Mesendoderm (in vitro differentiated cells): ENCODE data around the gene RPUSD4.
A peak's percentile ranks its signal among the peaks of the same experiment; 100 is the strongest.

Experiments
- DNase-seq: peaks from one replicate; pipeline ENCODE4 v3.0.0; 2013
- H2AK5ac ChIP-seq: 2 replicates; pipeline ENCODE4 v1.6.1; 2013; ENCODE audit warnings: low read length, inconsistent platforms
- H2BK120ac ChIP-seq: 2 replicates; pipeline ENCODE4 v1.6.1; 2013; ENCODE audit warnings: low read depth, mild to moderate bottlenecking, low read length, moderate library complexity, mixed read lengths
- H2BK15ac ChIP-seq: replicated peaks from 2 replicates; pipeline ENCODE4 v1.6.1; 2013; ENCODE audit warnings: low read depth, mild to moderate bottlenecking, moderate library complexity
- H2BK5ac ChIP-seq: 2 replicates; pipeline ENCODE4 v1.6.1; 2013; ENCODE audit warnings: low read length, inconsistent platforms
- H3K18ac ChIP-seq: 2 replicates; pipeline ENCODE4 v1.6.1; 2013; ENCODE audit warnings: mild to moderate bottlenecking, low read length, mixed read lengths
- H3K23ac ChIP-seq: one replicate; pipeline ENCODE4 v1.6.1; 2013; ENCODE audit warnings: low read length
- H3K27ac ChIP-seq: 2 replicates; pipeline ENCODE4 v1.5.1; 2013; ENCODE audit warnings: low read depth, mild to moderate bottlenecking, inconsistent platforms, low read length, moderate library complexity
- H3K27me3 ChIP-seq: 2 replicates; pipeline ENCODE4 v1.6.1; 2013; ENCODE audit warnings: low read length, control low read depth, mild to moderate bottlenecking, inconsistent platforms; ENCODE audit not compliant: insufficient read depth, poor library complexity
- H3K36me3 ChIP-seq: 2 replicates; pipeline ENCODE4 v1.6.1; 2013; ENCODE audit warnings: low read length, inconsistent platforms; ENCODE audit not compliant: control insufficient read depth, insufficient read depth
- H3K4ac ChIP-seq: one replicate; pipeline ENCODE4 v1.6.1; 2013; ENCODE audit warnings: low read depth, mild to moderate bottlenecking, low read length, moderate library complexity
- H3K4me1 ChIP-seq: 2 replicates; pipeline ENCODE4 v1.6.1; 2013; ENCODE audit warnings: low read depth, low read length, inconsistent platforms; ENCODE audit not compliant: control insufficient read depth
- H3K4me2 ChIP-seq: 2 replicates; pipeline ENCODE4 v1.6.1; 2013; ENCODE audit warnings: low read length
- H3K4me3 ChIP-seq: 2 replicates; pipeline ENCODE4 v1.5.1; 2013; ENCODE audit warnings: mild to moderate bottlenecking, low read length
- H3K56ac ChIP-seq: one replicate; pipeline ENCODE4 v1.6.1; 2013; ENCODE audit warnings: low read length
- H3K79me1 ChIP-seq: 2 replicates; pipeline ENCODE4 v1.6.1; 2013; ENCODE audit warnings: low read length, inconsistent platforms
- H3K79me2 ChIP-seq: 2 replicates; pipeline ENCODE4 v1.6.1; 2013; ENCODE audit warnings: mild to moderate bottlenecking, low read length; ENCODE audit not compliant: control insufficient read depth, insufficient read depth
- H3K9ac ChIP-seq: 2 replicates; pipeline ENCODE4 v1.6.1; 2013; ENCODE audit warnings: low read length, inconsistent platforms
- H4K5ac ChIP-seq: one replicate; pipeline ENCODE4 v1.6.1; 2013; ENCODE audit warnings: low read length
- H4K8ac ChIP-seq: one replicate; pipeline ENCODE4 v1.6.1; 2013; ENCODE audit warnings: low read depth, mild to moderate bottlenecking, control low read depth, low read length, moderate library complexity
- WGBS: extraction: QIAGEN DNeasy Blood & Tissue Kit; methylation state at CpG from one replicate; pipeline ENCODE4 v1.1.7; 2013; ENCODE audit warnings: low lambda C conversion rate, missing lambda C conversion rate; ENCODE audit not compliant: insufficient coverage; ENCODE audit errors: extremely low coverage; 5-methylcytosine and 5-hydroxymethylcytosine counted together

Gene RPUSD4

GRCh38 chr11:126197277-126197939, 14.0 kb downstream of the RPUSD4 start:
- Histone ChIP-seq H3K36me3 (peaks cover 13% of the 10 kb centered on the region), H2BK5ac (no peak overlapping the region), H3K4me2 (no peak overlapping the region), H3K27ac (no peak overlapping the region), H3K4me1 (no peaks in the 10 kb centered on the region), H2BK15ac (no peak overlapping the region), H2AK5ac (no peak overlapping the region), H3K4ac (no peak overlapping the region), H3K18ac (no peak overlapping the region), H3K27me3 (no peaks in the 10 kb centered on the region), H4K8ac (no peak overlapping the region), H3K9ac (no peak overlapping the region), H3K23ac (no peak overlapping the region), H3K56ac (no peak overlapping the region), H3K79me2 (no peaks in the 10 kb centered on the region), H2BK120ac (no peak overlapping the region), H3K79me1 (peaks cover 6% of the 10 kb centered on the region), H4K5ac (no peak overlapping the region), H3K4me3 (peak overlapping the region; percentile 24)
- peak; percentile 21 for DNase-seq
- no CpG with 5 or more reads among the region's 7 CpGs for WGBS

- Histone ChIP-seq H3K4me3 (no peak overlapping the region), H3K79me2 (no peaks in the 10 kb centered on the region), H3K9ac (no peak overlapping the region), H4K5ac (no peak overlapping the region), H3K27ac (no peak overlapping the region), H3K36me3 (peaks cover 15% of the 10 kb centered on the region), H3K27me3 (no peaks in the 10 kb centered on the region), H3K4me2 (no peak overlapping the region), H2AK5ac (no peak overlapping the region), H3K56ac (no peak overlapping the region), H3K18ac (no peak overlapping the region), H3K23ac (no peak overlapping the region), H3K79me1 (peaks cover 6% of the 10 kb centered on the region), H2BK120ac (no peak overlapping the region), H2BK5ac (no peak overlapping the region), H4K8ac (no peak overlapping the region), H3K4me1 (no peaks in the 10 kb centered on the region), H3K4ac (no peak overlapping the region), H2BK15ac (no peak overlapping the region)
- no CpG with 5 or more reads among the region's 3 CpGs for WGBS
- no peak for DNase-seq
Observed at GRCh38 chr11:126195119-126195518, 16.3 kb downstream of the RPUSD4 start.

GRCh38 chr11:126194121-126194543, 17.3 kb downstream of the RPUSD4 start:
- Histone ChIP-seq H2BK15ac (no peak overlapping the region), H3K27me3 (no peaks in the 10 kb centered on the region), H4K5ac (no peak overlapping the region), H3K27ac (no peak overlapping the region), H3K23ac (no peak overlapping the region), H3K56ac (no peak overlapping the region), H3K9ac (no peak overlapping the region), H2BK120ac (no peak overlapping the region), H2BK5ac (no peak overlapping the region), H4K8ac (no peak overlapping the region), H3K4ac (no peak overlapping the region), H3K79me1 (peaks cover 6% of the 10 kb centered on the region), H3K79me2 (no peaks in the 10 kb centered on the region), H3K36me3 (peaks cover 15% of the 10 kb centered on the region), H3K4me2 (no peak overlapping the region), H3K18ac (no peak overlapping the region), H2AK5ac (no peak overlapping the region), H3K4me1 (no peaks in the 10 kb centered on the region), H3K4me3 (no peak overlapping the region)
- DNase-seq, result peak; percentile 21
- no CpG with 5 or more reads among the region's 9 CpGs for WGBS

DNA sequence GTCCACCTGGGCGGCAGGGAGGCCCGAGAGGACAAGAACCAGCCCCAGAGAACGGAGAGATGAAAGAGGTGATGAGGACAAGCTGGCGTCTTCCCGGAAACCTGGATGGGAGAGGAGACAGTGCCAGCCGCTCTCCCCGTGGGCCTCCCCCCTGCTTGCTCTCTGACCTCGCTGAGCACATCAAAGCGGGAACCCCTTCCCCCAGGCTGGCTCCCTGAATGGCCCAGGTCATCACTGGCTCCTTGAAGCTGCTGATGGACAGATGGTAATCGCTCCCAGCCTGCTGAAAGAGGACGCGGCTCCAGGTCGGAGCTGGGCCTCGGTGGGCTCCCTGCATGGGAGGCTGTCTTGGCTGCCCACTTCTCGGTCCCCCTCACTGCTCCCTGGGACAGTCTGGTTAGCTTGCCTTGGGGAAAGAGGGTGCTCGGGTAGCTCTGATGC, 18.4 kb downstream of the RPUSD4 start:
- Histone ChIP-seq H2BK5ac (no peak overlapping the region), H2BK15ac (no peak overlapping the region), H3K23ac (no peak overlapping the region), H4K5ac (no peak overlapping the region), H3K79me2 (no peaks in the 10 kb centered on the region), H3K36me3 (peaks cover 16% of the 10 kb centered on the region), H3K18ac (no peak overlapping the region), H3K4me3 (no peak overlapping the region), H4K8ac (no peak overlapping the region), H3K4me1 (no peaks in the 10 kb centered on the region), H2AK5ac (no peak overlapping the region), H3K56ac (no peak overlapping the region), H3K4ac (no peak overlapping the region), H3K9ac (no peak overlapping the region), H3K79me1 (peaks cover 6% of the 10 kb centered on the region), H2BK120ac (no peak overlapping the region), H3K27me3 (no peaks in the 10 kb centered on the region), H3K27ac (no peak overlapping the region), H3K4me2 (no peak overlapping the region)
- no peak for DNase-seq
- WGBS, result no CpG with 5 or more reads among the region's 16 CpGs

DNA sequence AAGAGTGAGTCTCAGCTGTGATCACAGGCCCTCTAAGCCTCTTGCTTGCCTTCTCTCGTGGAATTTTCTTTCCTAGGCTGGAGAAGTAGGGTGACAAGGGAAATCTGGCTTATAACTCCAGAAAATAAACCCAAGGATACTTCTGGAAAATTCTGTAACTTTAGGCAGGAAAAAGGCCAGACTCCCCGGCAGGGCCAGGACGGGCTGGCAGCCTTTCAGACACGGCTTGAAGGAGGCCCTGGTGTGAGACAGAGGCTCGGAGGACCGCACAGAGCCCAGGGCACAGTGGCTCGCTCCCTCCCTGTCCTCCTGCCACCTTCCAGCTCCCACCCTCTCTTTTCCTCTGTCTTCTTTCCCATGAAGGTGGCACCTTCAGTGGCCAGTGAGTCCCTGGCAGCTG, 19.1 kb downstream of the RPUSD4 start:
- H2AK5ac ChIP-seq, result no peak overlapping the region
- no peaks in the 10 kb centered on the region for H3K27me3 ChIP-seq
- no peak overlapping the region for H3K4me2 ChIP-seq
- no peak overlapping the region for H3K4ac ChIP-seq
- H3K4me1 ChIP-seq, result no peaks in the 10 kb centered on the region
- H3K36me3 ChIP-seq, result peaks cover 13% of the 10 kb centered on the region
- H4K8ac ChIP-seq, result no peak overlapping the region
- H3K27ac ChIP-seq, result no peak overlapping the region
- no CpG with 5 or more reads among the region's 7 CpGs for WGBS
- no peak overlapping the region for H3K4me3 ChIP-seq
- H3K23ac ChIP-seq, result no peak overlapping the region
- no peak for DNase-seq
- H3K56ac ChIP-seq, result no peak overlapping the region
- H2BK5ac ChIP-seq, result no peak overlapping the region
- no peak overlapping the region for H3K18ac ChIP-seq
- no peak overlapping the region for H2BK120ac ChIP-seq
- H3K9ac ChIP-seq, result no peak overlapping the region
- H3K79me2 ChIP-seq, result no peaks in the 10 kb centered on the region
- no peak overlapping the region for H4K5ac ChIP-seq
- H2BK15ac ChIP-seq, result no peak overlapping the region
- peaks cover 3% of the 10 kb centered on the region for H3K79me1 ChIP-seq
